Activated naive CD4-positive, alpha-beta T cell (primary cell): ENCODE data around the gene PGM2L1.
A peak's percentile ranks its signal among the peaks of the same experiment; 100 is the strongest.
"Not testable (repeated sequence)": the region's sequence is repeated elsewhere in the genome, so short reads cannot be mapped to it uniquely, and the experiment has no call there.

ENCODE experiments used
- DNase-seq, 4 experiments: peaks; one replicate each; lab custom pipeline; 2025; lab: John Stamatoyannopoulos, UW

PGM2L1 gene

DNA sequence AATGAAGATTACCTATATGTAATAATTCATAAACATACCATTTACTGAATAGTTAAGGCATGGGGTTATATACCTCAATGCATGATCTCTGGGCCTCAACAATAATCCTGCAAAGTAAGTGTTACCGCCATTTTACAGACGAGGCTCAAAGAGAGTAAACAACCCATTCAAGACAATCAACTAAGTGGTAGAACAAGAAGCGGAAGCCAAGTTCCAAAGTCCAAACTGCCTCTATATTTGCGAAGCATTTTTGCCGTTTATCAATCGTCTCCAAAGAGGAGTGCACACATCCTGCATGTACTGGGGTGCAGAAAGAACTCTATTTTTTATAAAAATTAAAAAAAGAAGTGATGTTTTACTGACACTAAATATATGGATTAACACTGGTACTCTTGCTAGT lies 59.3 kb downstream of the PGM2L1 start:
- no peak for DNase-seq

DNA sequence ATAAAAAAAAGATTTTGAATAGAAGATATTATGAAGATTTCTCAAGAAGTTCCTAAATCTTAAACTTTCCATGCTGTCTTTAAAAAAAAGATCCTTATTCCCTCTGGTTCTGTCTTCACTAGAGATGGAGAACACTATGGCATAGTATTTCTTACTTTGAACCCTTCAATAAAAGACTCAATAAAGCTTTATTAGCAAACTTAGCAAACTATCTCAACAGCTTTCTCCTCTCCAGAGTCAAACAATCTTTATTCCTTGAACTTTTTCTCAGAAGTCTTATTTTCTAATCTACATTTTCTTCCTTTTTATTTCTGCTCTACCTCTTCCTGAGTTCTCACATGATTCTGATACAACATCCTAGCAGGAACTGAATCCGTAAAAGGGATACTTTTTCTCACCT lies 65.0 kb downstream of the PGM2L1 start:
- no peak for DNase-seq

DNA sequence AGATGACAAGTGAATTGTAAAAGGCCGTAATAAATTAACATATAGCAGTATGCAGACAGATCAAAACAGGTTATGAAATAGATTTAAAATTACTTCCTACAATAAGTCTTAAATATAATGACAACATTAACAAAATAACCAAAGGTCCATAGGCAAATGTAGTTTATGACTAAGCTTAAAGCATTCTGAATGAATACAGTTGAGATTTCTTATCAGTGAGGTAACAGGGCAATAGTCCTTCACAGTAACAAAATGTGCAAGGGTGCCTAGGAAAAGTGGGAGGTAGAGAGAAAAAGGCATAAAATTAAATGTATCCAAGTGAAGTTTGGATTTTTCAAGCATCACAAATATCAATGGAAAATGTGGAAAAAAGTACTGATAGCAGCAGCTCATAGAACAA lies 65.9 kb downstream of the PGM2L1 start:
- no peak for DNase-seq

DNA sequence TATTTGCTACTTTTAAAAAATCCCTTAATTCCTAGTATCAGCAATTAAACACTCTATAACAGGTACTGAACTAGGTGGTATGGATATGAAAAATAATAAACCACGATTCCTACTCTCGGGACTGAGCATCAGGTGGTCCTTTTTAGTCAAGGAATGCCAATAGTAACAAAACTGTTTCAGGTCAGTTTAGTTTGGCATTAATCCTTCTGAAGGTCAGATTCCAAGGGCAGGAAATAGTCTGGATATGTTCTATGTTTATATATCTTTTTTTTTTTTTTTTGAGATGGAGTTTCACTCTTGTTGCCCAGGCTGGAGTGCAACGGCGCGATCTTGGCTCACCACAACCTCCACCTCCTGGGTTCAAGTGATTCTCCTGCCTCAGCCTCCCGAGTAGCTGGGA lies 67.2 kb downstream of the PGM2L1 start:
- DNase-seq = not testable (repeated sequence)

DNA sequence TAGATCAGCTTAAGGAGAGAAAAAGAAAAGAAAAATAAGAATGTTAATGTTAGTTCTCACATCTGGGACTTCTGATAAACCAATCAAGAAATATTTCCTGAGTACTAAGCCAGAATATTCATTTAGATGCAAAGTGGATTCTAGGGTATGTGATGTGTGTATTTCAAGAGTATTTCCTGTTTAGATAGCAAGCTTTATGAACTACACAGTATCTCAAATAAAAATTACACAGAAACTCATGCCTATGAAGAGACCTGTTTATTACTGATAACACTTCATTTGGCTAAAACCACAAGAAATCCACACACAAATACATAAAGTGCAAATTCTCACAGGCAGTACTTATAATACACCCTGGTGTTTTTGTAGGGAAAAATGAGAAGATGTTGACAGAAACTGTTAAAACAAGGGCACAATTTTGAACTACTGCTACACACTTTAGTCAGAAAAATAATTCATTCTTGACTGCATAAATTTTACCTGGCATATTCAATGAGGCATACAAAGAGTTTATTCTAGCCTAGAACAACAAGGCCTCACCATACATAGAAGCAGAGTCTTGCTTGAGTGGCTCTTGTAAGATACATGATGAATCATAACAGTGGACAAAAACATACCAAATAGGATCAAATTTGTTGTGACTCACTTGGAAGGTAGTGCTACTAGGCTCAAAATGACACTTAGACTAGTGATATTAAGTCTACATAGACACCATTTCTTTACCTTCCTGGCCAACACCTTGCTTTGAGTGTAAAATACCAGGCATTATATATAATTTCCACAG lies 68.0 kb downstream of the PGM2L1 start:
- DNase-seq = no peak

DNA sequence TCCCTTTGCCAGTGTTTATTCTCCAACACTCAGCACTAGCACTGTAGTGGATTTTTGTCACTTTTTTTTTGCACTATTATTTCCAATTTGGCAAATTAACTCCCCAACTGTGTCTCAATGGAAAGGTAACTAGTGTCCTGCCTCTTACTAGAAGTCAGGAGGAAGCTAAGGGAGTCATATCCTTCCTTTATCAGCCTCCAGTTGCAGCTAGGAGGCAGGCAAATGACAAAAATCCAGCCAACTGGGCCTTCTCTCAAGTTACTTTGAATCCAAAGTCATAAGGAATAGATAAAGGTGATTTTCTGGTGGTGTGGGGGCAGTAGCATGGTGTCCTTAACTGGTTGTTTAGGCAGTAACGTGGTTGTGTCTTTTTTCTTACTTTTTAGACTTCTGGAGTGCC lies 71.2 kb downstream of the PGM2L1 start:
- no peak for DNase-seq

DNA sequence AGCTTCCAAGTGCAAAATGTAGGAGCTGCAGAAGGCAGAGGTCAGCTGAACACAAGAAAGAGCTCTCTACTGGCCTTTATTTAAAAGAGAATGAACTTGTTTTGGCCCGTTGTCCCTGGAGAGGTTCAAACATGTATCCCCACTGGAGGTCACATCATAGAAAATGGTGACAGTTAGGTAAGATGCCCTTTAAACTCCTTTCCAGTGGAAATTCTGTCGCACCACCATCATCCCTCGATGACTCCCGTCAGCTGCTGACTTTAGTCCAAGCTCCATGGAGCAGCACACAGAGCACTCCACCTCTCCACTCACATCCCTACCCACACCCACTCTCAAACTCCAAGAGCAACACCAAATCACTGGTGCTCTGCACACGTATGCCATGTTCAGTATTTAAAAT lies 71.6 kb downstream of the PGM2L1 start:
- DNase-seq = no peak

DNA sequence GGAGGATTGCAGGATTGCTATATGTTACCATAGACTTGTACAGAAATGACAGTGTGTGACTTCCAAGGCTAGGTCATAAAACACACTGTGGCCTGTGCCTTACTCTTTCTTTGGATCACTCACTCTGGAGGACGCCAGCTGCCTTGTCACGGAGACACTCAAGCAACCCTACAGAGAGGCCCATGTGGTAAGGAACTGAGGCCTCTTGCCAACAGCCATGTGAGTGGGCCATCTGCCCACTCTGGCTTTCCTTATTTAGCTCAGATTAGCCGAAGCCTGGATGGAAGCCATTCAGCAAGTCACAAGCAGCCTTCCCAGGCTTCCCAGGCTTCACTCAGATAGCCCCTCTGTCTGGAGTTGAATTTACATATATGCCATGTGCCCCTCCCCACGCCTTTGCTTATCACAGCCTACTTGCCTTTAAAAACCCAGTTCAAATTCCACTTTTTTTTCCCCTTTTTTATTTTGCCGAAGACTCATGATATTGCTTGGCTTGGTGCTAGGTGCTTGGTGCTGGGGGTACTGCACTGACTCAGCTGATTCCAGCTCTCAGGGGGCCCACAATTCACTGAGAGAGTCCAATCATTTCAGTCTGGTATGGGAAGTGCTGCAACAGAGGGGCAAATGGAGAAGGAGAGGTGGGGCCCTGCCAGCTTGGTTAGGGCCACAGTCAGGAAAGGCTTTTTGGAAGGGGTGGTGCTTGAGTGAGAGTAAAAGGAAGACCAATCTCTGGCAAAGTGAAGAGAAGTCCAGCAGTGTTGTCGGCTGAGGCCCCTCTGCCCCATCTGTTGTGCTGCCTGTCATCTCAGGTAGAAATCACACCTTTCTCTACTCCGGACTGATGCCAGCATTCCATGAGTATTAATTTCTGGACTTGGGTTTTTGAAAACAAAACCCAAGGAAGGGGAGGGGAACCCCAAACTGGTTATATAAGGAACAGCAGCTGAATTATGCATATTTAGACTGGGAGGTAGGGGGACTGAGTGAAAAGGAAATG lies 72.3 kb downstream of the PGM2L1 start:
- DNase-seq = no peak

DNA sequence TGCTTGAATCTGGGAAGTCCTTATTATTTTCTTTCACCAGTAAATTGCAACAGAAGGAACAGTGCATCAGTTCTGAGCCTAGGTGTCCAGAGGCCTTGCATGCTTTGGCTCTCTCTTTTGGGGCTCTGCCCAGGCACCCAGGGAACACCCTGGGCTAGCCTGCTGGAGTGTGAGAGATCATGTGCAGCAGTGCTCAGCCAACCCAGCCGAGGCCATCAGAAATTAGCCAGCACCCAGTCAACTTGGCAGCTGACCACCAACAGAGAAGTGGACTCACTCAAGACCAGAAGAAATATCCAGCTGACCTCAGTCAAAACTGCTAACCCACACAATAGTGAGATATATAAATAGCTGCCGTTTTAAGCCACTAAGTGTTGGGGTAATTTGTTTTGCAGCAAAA lies 75.6 kb downstream of the PGM2L1 start:
- DNase-seq = no peak

DNA sequence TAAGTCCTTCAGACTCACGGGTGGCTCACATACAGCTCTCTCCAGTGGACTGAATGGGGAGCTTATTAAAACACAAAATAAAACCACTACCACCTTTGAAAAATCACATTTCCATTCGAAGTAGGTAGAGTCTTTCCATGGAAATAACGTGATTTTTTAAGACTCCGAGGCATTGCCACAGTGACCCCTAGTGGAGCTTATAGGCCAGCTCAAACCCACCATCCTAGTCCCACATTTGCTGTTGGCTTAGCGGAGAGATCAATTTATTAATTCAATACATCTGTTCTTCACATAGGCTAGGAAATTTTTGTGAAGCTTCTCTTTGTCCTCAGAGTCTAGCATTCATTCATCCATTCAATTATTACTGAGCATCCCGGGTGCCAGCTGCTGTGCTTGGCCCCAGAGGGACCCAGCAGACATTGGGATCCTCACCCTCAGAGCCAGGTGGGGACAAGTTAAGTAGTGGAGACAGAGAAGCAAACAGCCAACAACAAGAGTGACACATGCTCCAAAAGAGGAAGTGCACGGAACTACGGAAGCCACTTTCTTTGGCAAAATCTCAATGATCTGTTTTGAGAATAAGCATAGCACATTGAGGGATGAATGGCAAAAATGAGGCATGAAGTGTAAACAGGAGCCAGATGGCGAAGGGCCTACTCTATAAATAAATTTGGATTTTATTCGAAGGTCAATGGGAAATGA lies 76.6 kb downstream of the PGM2L1 start:
- DNase-seq = no peak

DNA sequence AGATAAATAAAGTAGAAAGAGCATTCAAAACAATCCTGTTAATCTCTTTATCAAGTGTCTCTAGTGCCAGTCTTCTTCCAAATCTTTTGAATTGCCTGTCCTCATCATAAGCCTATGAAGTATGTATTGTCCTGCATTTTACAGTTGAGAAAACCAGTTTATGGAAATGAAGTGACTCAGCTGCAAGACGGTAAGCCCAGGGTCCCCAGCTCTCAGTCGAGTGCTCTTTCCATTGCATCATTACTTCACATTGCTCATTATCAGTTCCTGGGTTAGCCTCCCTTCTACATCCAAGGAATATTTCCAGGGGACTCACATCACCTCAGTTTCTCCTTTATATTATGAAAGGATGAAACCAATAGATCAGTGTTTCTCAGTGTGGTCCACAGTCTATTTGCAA lies 77.7 kb downstream of the PGM2L1 start:
- DNase-seq = no peak

DNA sequence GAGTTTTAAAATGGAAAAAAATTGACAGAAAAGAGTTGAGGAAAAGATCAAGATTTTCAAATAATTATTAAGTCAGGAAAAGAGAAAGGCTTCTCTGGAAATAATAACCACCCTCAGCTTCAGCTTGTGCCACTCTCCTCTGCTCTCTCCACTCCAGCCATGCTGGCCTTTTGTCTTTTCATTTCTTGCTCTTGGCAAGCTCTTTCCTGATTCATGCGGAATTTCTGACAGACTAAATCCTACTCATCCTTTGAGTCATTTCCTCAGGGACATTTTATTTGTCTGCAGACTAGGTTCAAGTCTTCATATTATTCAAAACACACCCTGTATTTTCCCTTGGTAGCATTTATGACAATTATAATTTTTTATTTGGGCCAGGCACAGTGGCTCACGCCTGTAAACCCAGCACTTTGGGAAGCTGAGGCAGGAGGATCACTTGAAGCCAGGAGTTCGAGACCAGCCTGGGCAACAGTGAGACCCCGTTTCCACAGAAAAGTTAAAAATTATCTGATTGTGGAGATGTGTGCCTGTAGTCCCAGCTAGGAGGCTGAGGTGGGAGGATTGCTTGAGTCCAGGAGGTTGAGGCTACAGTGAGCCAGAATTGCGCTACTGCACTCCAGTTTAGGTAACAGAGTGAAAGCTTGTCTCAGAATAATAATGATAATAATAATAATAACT lies 79.0 kb downstream of the PGM2L1 start:
- DNase-seq = no peak

DNA sequence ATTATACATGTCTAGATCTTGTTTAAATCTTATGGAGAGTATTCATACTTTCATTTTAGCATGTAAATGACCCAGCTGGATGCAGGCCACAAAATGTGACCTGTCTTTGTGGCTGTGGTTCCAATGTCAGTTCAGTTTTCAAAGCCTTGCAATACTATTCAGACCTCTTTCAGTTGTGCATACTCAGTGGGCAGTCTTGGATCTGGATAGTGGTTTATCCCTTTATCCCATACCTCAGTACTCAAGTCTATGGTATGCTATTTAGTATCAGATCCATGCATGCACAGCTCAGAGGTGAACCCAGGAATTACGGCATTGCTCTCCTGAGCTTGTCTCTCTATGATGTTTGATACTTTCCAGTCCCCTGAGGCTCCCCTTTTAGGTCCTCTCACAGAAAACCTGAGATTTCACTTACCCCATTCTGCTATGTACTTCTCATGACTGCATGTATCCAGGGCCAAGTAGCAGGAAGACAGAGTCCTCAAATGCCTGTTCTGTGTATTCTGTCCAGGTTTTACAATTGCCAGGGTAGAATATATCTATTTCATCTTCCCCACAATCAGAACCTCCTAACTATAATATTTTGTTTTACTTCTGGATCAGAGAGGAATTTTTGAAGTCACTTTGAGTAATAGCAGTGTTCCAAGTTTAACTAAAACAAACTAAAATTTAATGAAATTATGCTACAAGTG lies 79.8 kb downstream of the PGM2L1 start:
- DNase-seq = no peak

DNA sequence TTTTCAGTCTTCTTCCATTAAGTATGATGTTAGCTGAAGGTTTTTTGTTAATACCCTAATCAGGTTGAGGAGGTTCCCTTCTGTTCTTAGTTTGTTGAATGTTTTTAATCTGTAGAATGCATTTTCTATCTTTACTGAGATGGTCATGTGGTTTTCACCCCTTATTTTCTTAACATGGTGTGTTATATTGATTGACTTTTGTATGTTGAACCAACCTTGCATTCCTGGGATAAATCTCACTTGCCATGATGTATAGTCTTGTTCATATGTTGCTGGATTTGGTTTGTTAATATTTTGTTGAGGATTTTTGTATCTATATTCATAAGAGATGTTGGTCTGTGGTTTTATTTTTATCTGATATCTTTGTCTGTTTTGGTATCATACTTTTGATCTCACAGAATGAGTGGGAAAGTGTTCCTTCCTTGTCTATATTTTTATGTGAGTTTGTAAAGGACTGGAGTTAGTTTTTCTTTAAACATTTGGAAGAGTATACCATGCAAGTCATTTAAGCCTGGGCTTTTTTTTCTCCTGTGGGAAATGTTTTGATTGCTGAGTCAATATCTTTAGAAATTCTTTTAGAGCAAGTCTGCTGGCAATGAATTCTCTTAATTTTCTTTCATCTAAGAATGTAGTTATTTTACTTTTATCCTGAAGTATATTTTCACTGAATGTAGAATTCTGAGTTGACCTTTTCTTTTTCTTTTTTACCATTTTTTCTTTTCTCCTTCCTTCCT lies 81.3 kb downstream of the PGM2L1 start:
- no peak for DNase-seq

DNA sequence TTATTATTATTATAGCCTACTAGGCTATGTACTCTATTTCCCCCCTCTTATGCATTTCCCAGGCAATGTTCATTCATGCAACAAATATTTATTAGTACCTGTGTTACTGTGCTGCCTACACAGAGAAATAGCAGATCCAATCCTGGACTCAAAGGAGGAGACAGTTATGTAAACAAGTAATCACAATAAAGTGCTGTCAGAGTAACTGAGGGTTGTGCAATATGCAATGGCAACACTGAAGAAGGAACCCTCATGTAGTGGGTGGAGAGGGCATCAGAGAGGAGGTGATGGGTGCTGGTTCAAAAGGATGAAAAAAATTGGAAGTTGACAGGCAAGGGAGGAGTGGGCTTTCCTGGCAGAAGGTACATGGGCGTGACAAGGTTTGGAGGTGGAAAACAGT lies 85.9 kb downstream of the PGM2L1 start:
- no peak for DNase-seq

DNA sequence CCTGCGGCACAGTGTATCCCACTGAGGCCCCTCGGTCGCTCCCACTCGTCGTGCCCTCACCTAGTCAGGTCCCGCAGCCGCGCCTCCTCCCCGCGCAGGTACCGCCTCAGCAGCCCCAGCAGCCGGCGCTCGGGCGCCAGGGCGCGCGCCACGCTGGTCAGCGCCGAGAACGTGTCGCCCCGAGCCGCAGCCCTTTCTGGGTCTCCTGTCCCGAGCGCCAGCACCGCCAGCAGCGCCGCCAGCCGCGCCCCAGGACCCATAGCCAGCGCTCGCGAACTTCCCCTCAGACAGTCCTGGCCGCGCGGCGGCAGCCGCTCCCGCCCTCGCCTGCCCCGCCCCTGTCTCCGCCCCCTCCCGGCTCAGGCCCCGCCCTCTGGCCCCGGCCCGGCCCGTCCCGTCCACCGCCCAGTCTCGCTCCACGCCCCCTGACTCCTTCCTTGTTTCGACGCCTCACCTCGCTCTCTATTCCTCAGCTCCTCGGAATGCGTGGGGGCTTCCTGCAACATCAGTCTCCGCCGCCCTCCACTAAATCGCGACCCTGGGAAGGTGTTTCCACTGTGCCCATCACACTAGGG lies 86.8 kb downstream of the PGM2L1 start, which contains the start of gene P4HA3:
Gene P4HA3 (minus strand): TSS at position 289 of the 575 bp plus-strand sequence. CDS start 29 bp downstream, at position 260.
- DNase-seq = peak in 2 of 4 experiments; percentile 13 to 46

DNA sequence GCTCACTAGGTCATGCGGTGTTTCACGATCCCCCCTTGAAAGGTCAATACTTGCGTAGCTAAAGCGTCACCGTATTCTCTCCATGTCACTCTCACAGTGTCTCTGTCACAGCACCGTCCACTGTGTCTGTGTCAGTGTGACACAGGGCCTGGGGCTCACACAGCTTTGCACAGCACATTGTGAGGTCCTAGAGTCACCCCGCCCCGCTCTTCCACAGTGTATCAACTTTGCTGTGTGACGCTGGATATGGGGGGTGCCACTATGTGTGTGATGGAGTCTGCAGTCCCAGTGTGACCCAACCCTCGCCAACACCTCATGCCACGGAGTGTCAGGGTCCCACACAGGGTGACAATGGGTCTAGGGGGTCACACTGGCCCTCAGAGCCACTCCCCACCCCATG lies 87.4 kb downstream of the PGM2L1 start:
- DNase-seq = no peak

DNA sequence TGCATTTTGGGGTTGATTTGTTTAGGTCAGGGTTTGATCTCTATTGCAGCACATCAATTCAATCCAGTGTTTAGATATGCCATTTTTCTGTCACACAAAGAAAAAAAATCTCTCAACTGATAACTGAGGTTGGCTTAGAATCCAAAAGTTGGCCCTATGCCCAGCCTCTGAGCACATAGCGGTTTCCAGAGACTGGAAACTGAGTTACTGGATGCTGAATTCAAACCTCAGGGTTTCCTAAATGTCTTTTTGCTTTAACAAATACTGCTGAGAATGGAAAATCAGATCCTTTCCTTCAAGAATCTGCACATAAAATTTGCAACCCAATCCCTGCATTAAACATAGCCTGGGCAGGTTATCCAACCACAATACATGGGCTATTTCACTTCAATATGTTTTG lies 90.8 kb downstream of the PGM2L1 start:
- DNase-seq = no peak

DNA sequence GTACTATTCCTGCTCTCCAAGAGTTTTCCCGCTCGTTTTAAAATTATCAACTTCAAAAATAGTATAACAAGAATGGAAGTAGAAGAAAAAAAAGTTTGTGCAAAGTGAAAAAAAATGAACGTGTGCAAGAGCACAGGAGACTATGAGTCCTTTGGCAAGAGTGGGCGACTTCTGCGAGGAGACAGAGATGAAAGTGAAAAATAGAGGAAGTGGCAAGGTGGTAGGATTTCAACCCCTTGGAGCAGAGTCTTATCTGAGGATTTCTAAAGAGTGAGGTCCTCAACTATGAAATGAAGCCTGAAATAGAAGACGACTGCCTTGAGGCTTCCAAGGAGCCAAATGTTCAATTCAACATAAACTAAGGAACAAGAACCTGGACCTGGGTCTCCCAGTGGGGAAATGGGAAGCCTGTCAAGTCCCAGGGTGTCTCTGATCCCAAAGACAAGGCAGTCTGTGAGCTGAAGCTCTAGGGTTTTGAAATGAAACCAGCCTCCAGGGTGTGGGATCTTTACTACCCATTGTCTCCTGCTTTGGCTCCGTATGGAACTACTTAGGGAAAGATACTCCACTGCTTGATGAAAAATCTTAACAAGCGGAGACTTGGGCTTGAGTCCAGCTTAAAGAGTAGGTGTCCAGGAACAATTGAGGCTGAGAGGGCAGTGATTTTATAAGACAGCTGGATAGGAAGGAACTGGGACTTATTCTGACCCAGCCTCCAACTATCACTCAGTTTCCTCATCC lies 91.6 kb downstream of the PGM2L1 start:
- no peak for DNase-seq
